K562 (cell line): Measurements from ENCODE around the gene CCDC194. TPM values are rescaled to one million over a fixed set of nuclear protein-coding genes. Genes with fewer than 3 reads are reported as not detected.

Experiments used
- ARNT ChIP-seq, 2 experiments: fragments of 450-650 bp; IDR thresholded peaks; 2 replicates each; pipeline ENCODE4 v1.6.1; 2016; ENCODE audit warnings: mild to moderate bottlenecking in 1 of 2
- CBFA2T3 ChIP-seq: fragments of 450-650 bp; IDR thresholded peaks from 2 replicates; pipeline ENCODE4 v1.6.1; 2017
- CHCHD3 ChIP-seq: fragments of 250-450 bp; sonication (Bioruptor Pico); IDR thresholded peaks from 2 replicates; pipeline ENCODE4 v2.1.2; 2022; ENCODE audit warnings: mild to moderate bottlenecking
- ERF ChIP-seq: fragments of 450-650 bp; formaldehyde crosslinking; IDR thresholded peaks from 2 replicates; pipeline ENCODE4 v1.4.0; 2020; ENCODE audit warnings: mild to moderate bottlenecking, mixed read lengths
- GATA2 ChIP-seq: sonication (generic); formaldehyde crosslinking; IDR thresholded peaks from 2 replicates; pipeline ENCODE4 v1.4.0; 2020; ENCODE audit warnings: mild to moderate bottlenecking, missing genetic modification reagents
- MCM5 ChIP-seq: fragments of 450-650 bp; IDR thresholded peaks from 2 replicates; pipeline ENCODE4 v1.6.1; 2016; ENCODE audit warnings: low read depth
- MIER1 ChIP-seq: fragments of 450-650 bp; IDR thresholded peaks from 2 replicates; pipeline ENCODE4 v1.6.1; 2016; ENCODE audit warnings: antibody characterized with exemption, mild to moderate bottlenecking, low read depth
- PHF21A ChIP-seq: fragments of 450-650 bp; IDR thresholded peaks from 2 replicates; pipeline ENCODE4 v1.6.1; 2017; ENCODE audit warnings: low read depth, borderline replicate concordance
- POLR2H ChIP-seq: IDR thresholded peaks from 2 replicates; pipeline ENCODE4 v1.6.1; 2016; ENCODE audit warnings: missing genetic modification characterization, low read depth, mild to moderate bottlenecking, control low read depth, missing compliant biosample characterization, moderate library complexity
- PTBP1 ChIP-seq: fragments of 200-400 bp; formaldehyde crosslinking; IDR thresholded peaks from 2 replicates; pipeline ENCODE4 v1.6.1; 2017; ENCODE audit warnings: low read depth, low read length
- SMARCA4 ChIP-seq: fragments of 450-650 bp; IDR thresholded peaks from 2 replicates; pipeline ENCODE4 v1.6.1; 2016
- SRF ChIP-seq, 2 experiments: fragments of 250-450, 450-650 bp in 1 of 2; sonication (Bioruptor Pico) in 1 of 2; sonication (generic) in 1 of 2; formaldehyde crosslinking; IDR thresholded peaks; 2 replicates each; pipeline versions ENCODE4 v1.5.0 to v1.5.1; 2020 to 2022; ENCODE audit warnings: mild to moderate bottlenecking in 1 of 2, missing genetic modification reagents in 1 of 2
- ZC3H8 ChIP-seq: fragments of 450-650 bp; IDR thresholded peaks from 2 replicates; pipeline ENCODE4 v1.6.1; 2017
- ZNF121 ChIP-seq: sonication (generic); formaldehyde crosslinking; conservative IDR thresholded peaks from 2 replicates; pipeline ENCODE4 v1.8.0; 2022; ENCODE audit warnings: missing genetic modification reagents
- ZNF174 ChIP-seq: fragments of 250-450 bp; sonication (Bioruptor Pico); IDR thresholded peaks from 2 replicates; pipeline ENCODE4 v1.4.0; 2020; ENCODE audit warnings: mild to moderate bottlenecking
- ZNF175 ChIP-seq: fragments of 200-800 bp; sonication (Bioruptor generic); IDR thresholded peaks from 2 replicates; pipeline ENCODE4 v1.6.1; 2016; ENCODE audit warnings: low read depth, mild to moderate bottlenecking, missing genetic modification characterization, missing compliant biosample characterization
- ZNF57 ChIP-seq: fragments of 450-650 bp; formaldehyde crosslinking; IDR thresholded peaks from 2 replicates; pipeline ENCODE4 v1.4.0; 2020; ENCODE audit warnings: mild to moderate bottlenecking, moderate library complexity
- ZNF589 ChIP-seq: fragments of 200-800 bp; sonication (Bioruptor generic); IDR thresholded peaks from 2 replicates; pipeline ENCODE4 v1.6.1; 2016; ENCODE audit warnings: low read depth, missing genetic modification characterization, missing compliant biosample characterization
- ZNF830 ChIP-seq: fragments of 250-450 bp; sonication (Bioruptor Pico); IDR thresholded peaks from 2 replicates; pipeline ENCODE4 v1.5.0; 2021; ENCODE audit warnings: mild to moderate bottlenecking
- ZSCAN29 ChIP-seq: fragments of 450-650 bp; IDR thresholded peaks from 2 replicates; pipeline ENCODE4 v1.6.1; 2017
- polyA plus RNA-seq, 8 experiments: library from polyadenylated mRNA; depleted of rRNA in 4 of 8; stranded (reverse) in 5 of 8; unstranded in 3 of 8; fragments of >200 nt; fragmentation: Nextera tagmentation in 2 of 8; fragmentation: Illumina TruSeq in 1 of 8; extraction: Ambion mirVana in 2 of 8; extraction: Trizol in 1 of 8; gene quantifications; 2 replicates each; pipeline versions ENCODE4 v1.2.1 to v1.2.3, GENCODE V29; 2011 to 2014; ENCODE audit warnings: inconsistent platforms in 1 of 8, missing spikeins in 1 of 8
- total RNA-seq, 7 experiments: library from RNA; depleted of rRNA in 6 of 7; stranded (reverse); fragments of >200 nt in 6 of 7; fragmentation: Illumina TruSeq in 2 of 7; extraction: Trizol in 2 of 7; gene quantifications; 2 replicates each; pipeline versions ENCODE4 v1.2.1 to v1.2.3, GENCODE V29; 2011 to 2021; ENCODE audit warnings: low replicate concordance in 1 of 7
- TF ChIP-seq, protein P1 (sequence below), 2 experiments: fragments of 150-350 bp in 1 of 2; IDR thresholded peaks; 2 replicates each; pipeline ENCODE4 v1.6.1; 2012 to 2016; ENCODE audit warnings: low read depth in 2 of 2, low read length in 2 of 2, mild to moderate bottlenecking in 1 of 2, moderate library complexity in 1 of 2
- TF ChIP-seq, protein P2 (sequence below): fragments of 250-450 bp; sonication (Bioruptor Pico); IDR thresholded peaks from 2 replicates; pipeline ENCODE4 v1.4.0; 2020

The CCDC194 gene
- total and polyA plus RNA-seq, 9 of the 15 experiments (the other 6 are each of a cell fraction or from before 2014, with no cell fraction given), result 0.13 to 1.3 (median 0.39) TPM; not detected in 3

DNA sequence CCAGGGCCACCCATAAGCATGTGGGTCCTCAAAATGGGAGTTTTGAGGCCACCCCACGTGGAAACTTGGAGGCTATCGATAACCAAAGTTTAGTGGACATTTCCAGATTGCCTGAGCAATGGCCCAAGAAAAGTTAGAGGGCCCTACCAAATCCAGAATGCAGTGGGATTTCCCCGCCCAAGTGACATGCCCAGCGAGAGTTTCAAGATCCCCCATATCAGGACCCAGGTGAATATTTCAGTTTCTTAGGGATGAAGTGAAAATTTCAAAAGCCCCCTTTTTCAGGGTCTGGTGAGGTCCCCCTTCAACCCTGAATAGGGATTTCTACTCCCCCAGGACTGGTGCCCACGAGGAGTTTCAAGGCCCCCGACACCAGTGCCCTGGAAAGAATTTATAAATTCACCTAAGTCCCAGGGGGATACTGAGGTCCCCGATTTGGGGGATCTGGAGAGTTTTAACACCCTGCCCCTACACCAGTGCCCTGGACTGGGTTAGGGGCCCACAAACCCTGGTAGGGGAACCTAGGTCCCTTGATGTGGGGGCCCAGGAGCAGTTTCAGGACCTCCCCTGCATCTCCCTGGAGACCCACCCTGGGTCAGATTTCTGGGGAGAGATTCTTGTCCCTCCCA is 10.7 kb upstream of the CCDC194 start (continued):
- TF ChIP-seq SMARCA4, result no peak
- no peak for TF ChIP-seq ZNF175 (CRISPR knock-in tag)
- no peak for TF ChIP-seq ERF (CRISPR knock-in tag)
- TF ChIP-seq, protein P1, sequence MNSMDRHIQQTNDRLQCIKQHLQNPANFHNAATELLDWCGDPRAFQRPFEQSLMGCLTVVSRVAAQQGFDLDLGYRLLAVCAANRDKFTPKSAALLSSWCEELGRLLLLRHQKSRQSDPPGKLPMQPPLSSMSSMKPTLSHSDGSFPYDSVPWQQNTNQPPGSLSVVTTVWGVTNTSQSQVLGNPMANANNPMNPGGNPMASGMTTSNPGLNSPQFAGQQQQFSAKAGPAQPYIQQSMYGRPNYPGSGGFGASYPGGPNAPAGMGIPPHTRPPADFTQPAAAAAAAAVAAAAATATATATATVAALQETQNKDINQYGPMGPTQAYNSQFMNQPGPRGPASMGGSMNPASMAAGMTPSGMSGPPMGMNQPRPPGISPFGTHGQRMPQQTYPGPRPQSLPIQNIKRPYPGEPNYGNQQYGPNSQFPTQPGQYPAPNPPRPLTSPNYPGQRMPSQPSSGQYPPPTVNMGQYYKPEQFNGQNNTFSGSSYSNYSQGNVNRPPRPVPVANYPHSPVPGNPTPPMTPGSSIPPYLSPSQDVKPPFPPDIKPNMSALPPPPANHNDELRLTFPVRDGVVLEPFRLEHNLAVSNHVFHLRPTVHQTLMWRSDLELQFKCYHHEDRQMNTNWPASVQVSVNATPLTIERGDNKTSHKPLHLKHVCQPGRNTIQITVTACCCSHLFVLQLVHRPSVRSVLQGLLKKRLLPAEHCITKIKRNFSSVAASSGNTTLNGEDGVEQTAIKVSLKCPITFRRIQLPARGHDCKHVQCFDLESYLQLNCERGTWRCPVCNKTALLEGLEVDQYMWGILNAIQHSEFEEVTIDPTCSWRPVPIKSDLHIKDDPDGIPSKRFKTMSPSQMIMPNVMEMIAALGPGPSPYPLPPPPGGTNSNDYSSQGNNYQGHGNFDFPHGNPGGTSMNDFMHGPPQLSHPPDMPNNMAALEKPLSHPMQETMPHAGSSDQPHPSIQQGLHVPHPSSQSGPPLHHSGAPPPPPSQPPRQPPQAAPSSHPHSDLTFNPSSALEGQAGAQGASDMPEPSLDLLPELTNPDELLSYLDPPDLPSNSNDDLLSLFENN (IDR thresholded peaks at IDR 0.05; ENCODE audit: low read depth in 2 of 2, low read length in 2 of 2), result no peak
- TF ChIP-seq ARNT (IDR thresholded peaks at IDR 0.05), result 0 out of 4 replicates have a peak, but pooled peaks of 1 of the 2 experiments have one; percentile 42
- no peak for TF ChIP-seq GATA2 (CRISPR knock-in tag)
- TF ChIP-seq, protein P2, sequence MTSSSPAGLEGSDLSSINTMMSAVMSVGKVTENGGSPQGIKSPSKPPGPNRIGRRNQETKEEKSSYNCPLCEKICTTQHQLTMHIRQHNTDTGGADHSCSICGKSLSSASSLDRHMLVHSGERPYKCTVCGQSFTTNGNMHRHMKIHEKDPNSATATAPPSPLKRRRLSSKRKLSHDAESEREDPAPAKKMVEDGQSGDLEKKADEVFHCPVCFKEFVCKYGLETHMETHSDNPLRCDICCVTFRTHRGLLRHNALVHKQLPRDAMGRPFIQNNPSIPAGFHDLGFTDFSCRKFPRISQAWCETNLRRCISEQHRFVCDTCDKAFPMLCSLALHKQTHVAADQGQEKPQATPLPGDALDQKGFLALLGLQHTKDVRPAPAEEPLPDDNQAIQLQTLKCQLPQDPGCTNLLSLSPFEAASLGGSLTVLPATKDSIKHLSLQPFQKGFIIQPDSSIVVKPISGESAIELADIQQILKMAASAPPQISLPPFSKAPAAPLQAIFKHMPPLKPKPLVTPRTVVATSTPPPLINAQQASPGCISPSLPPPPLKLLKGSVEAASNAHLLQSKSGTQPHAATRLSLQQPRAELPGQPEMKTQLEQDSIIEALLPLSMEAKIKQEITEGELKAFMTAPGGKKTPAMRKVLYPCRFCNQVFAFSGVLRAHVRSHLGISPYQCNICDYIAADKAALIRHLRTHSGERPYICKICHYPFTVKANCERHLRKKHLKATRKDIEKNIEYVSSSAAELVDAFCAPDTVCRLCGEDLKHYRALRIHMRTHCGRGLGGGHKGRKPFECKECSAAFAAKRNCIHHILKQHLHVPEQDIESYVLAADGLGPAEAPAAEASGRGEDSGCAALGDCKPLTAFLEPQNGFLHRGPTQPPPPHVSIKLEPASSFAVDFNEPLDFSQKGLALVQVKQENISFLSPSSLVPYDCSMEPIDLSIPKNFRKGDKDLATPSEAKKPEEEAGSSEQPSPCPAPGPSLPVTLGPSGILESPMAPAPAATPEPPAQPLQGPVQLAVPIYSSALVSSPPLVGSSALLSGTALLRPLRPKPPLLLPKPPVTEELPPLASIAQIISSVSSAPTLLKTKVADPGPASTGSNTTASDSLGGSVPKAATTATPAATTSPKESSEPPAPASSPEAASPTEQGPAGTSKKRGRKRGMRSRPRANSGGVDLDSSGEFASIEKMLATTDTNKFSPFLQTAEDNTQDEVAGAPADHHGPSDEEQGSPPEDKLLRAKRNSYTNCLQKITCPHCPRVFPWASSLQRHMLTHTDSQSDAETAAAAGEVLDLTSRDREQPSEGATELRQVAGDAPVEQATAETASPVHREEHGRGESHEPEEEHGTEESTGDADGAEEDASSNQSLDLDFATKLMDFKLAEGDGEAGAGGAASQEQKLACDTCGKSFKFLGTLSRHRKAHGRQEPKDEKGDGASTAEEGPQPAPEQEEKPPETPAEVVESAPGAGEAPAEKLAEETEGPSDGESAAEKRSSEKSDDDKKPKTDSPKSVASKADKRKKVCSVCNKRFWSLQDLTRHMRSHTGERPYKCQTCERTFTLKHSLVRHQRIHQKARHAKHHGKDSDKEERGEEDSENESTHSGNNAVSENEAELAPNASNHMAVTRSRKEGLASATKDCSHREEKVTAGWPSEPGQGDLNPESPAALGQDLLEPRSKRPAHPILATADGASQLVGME (CRISPR knock-in tag), result no peak
- no peak for TF ChIP-seq ZNF589
- no peak for TF ChIP-seq ZNF57 (CRISPR knock-in tag)
- no peak for TF ChIP-seq SRF (CRISPR knock-in tag; IDR thresholded peaks at IDR 0.05)
- no peak for TF ChIP-seq CBFA2T3
- no peak for TF ChIP-seq ZNF830 (CRISPR knock-in tag)
- peak; percentile 67; the same call in 1 of the 2 replicates for TF ChIP-seq PHF21A
- peak; percentile 79; the same call in 1 of the 2 replicates for TF ChIP-seq ZSCAN29
- peak; percentile 47; the same call in 1 of the 2 replicates for TF ChIP-seq ZNF121
- TF ChIP-seq CHCHD3 (CRISPR knock-in tag), result 0 out of 2 replicates have a peak, but pooled peaks have one; percentile 32
- TF ChIP-seq MIER1, result peak; percentile 100
- no peak for TF ChIP-seq POLR2H (tag)
- no peak for TF ChIP-seq ZC3H8
- TF ChIP-seq ZNF174 (CRISPR knock-in tag), result no peak
- TF ChIP-seq MCM5, result no peak
- peak; percentile 100 for TF ChIP-seq PTBP1
